DMS 273 treated with DMSO at 0.1 percent for 48 hours (cell line): ENCODE data around the gene MICOS13.

Experiments used
- DNase-seq: peaks from one replicate; lab custom pipeline; 2025; lab: John Stamatoyannopoulos, UW

The MICOS13 gene

DNA sequence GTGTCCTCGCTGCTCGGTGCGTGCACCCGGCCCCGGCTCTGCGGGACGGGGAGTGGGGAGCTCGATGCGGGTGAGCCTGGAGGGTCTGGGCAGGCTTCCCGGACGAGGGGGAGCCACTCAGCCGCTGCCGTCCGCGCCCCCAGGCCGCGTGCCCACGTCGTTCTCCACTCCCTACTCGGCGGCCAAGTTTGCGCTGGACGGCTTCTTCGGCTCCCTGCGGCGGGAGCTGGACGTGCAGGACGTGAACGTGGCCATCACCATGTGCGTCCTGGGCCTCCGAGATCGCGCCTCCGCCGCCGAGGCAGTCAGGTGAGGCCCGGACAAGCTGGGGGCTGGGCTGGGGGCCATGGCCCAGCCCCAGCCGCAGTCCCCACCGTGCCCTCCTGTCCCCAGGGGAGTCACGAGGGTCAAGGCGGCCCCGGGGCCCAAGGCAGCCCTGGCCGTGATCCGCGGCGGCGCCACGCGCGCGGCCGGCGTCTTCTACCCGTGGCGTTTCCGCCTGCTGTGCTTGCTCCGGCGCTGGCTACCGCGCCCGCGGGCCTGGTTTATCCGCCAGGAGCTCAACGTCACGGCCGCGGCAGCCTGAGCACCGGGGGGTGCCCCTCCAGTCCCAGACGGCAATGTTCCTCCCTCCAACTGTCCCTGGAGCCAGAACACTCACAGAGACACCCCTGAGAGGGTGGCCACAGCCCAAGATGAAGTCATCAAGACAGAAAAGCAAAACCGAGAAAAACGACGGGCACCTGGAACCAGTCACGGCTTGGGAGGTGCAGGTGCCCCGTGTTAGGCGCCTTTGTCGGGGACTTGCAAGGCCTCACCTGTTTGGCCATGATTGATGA lies 7.3 kb upstream of the MICOS13 start:
- no peak for DNase-seq

DNA sequence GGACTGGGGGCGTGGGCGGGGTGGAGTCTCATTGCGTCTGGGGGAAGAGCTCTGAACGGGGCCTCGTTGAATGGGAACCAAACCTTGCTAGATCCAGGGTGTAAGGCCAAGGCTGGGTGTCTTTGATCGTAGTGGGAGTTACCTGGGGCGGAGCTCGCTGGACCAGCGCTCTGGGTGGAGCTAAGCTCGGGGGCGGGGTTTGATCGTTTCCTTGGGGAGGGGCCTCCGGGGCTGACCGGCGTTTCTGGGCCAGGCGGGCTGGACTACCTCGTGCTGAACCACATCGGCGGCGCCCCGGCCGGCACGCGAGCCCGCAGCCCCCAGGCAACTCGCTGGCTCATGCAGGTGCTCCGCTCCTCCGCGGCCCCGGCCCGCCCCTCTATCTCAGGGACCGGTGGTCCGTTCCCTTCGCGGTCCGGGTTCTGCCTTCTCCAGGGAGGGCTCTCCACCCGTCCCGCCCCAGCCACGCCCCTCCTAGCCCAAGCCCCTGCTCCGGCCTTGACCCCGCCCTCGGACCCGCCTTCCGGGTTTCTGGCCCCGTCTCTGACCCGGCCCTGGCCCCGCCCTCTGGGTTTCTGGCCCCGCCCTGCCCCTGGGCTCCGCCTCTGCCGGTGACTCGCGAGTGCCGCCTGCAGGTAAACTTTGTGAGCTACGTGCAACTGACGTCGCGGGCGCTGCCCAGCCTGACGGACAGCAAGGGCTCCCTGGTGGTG lies 6.5 kb upstream of the MICOS13 start:
- peak; percentile 77 for DNase-seq

DNA sequence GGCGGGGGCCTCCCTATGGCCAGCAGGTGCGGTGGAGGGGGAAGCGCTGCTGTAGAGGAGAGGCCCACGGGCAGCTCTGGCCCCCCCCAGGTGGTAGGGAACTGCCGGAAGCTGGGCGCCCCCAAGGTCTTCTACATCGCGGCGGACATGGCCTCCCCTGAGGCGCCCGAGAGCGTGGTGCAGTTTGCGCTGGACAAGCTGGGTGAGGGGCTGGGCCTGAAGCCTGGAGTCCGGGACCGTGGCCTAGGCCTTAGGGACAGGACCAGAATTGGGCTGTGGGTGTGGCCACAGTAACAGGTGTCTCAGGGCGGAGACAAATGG lies 6.0 kb upstream of the MICOS13 start:
- no peak for DNase-seq

DNA sequence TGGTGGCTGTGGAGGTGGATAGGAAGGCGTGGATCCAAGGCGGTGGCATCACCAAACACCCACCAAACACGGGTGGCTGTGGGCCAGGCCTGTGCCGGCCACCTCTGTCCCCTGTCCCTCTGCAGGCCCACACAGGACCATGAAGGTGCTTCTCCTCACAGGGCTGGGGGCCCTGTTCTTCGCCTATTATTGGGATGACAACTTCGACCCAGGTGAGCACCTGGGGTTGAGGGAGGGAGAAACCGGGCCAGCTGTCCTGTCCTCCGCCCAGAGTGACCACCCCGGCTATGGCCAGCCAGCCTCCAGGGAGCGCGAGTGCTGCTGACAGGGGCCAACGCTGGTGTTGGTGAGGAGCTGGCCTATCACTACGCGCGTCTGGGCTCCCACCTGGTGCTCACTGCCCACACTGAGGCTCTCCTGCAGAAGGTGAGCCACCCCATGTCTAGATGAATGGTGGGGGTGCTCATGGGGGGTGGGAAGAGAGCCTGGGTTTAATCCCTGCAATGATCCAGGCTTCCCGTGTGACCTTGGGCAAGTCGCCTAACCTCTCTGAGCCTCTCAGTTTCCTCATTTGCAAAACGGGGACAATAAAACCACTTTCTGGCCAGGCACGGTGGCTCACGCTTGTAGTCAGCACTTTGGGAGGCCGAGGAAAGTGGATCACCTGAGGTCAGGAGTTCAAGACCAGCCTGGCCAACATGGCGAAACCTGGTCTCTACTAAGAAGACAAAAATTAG lies 4.5 kb upstream of the MICOS13 start:
- DNase-seq, result no peak

DNA sequence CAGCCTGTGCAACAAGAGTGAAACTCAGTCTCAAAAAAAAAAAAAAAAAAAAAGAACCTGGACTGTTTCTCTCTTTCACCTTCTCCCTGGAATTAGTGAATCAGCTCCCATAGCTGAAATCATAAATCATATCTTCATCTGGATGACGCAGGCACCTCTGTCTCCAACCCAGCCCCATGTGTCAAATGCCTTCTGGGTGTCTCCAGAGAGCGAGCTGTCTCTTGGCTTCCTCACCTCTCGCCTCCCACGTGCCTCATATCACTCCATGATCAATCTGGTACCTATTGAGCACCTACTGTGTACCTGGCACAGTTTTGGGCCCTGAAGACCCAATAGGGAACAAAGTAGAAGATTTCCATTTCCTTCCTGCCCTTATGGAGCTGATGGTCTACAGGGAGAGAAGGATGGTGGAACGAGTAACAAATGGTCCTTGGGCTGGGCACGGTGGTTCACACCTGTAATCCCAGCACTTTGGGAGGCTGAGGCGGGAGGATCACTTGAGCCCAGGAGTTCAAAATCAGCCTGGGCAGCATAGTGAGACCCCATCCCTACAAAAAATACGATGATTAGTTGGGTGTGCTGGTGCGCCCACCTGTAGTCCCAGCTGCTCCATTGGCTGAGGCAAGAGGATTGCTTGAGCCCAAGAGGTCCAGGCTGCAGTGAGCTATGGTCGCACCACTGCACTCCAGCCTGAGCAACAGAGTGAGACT lies 3.0 kb upstream of the MICOS13 start:
- no peak for DNase-seq

DNA sequence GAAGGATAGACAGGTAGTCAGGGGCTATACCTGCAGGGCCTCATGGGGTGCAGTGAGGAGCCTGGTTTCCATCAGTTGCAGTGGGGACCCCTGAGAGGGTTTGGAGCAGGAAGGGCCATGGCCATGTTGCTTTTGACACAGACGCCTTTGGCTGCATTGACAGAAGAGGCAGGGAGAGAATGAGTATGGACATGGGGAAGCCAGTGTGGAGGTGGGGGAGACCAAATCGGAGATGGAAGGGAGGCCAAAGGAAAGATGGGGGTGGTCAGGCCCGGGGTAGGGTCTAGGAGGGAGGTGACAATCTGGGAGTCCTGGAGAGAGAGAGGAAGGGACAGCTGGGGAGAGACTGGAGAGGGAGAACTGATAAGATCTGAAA lies 1.8 kb upstream of the MICOS13 start:
- DNase-seq, result no peak

DNA sequence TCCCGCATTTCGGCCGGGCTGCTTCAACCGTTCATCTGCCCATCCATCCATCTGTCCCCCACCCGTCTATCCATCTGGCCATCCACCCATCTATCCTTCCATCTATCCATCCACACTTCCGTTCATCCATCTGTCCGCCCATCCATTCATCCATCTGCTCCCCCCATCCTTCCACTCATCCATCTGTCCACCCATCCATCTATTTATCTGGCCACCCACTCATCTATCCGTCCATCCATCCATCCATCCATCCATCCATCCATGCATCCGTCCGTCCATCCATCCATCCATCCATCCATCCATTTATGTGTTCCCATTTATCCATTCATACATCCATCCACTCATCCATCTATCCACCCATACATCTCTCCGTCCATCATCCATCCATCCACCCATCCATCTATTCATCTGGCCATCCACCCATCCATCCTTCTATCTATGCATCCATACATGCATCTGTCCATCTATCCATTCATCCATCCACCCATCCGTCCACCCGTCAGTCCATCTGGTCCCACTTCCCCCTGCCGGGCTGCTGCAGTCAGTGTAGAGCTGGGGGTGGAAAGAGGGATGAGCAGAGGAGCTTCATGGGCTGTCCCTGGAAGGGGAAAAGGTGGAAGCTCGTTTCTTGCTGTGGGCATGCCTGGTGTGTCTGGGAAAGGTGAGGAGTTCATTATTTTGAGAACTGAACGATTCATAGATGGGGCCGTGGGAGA lies 1.2 kb upstream of the MICOS13 start:
- DNase-seq, result no peak

DNA sequence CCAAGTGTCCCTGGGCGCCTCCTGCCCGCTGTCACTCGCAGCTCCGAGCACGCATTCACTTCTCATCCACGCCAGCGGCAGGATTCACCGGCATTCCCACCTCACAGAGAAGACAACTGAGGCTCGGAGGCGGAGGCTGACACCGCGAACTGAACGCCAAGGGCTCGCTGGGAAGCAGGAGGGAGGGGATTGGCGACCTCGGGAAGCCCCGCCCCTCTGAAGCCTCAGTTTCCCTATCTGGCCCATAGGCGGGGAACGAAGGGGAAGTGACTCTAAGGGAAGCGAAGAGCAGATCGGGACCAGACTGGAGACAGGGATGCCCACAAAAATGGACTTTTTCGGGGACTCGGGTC lies 256 bp downstream of the MICOS13 start:
- no peak for DNase-seq

DNA sequence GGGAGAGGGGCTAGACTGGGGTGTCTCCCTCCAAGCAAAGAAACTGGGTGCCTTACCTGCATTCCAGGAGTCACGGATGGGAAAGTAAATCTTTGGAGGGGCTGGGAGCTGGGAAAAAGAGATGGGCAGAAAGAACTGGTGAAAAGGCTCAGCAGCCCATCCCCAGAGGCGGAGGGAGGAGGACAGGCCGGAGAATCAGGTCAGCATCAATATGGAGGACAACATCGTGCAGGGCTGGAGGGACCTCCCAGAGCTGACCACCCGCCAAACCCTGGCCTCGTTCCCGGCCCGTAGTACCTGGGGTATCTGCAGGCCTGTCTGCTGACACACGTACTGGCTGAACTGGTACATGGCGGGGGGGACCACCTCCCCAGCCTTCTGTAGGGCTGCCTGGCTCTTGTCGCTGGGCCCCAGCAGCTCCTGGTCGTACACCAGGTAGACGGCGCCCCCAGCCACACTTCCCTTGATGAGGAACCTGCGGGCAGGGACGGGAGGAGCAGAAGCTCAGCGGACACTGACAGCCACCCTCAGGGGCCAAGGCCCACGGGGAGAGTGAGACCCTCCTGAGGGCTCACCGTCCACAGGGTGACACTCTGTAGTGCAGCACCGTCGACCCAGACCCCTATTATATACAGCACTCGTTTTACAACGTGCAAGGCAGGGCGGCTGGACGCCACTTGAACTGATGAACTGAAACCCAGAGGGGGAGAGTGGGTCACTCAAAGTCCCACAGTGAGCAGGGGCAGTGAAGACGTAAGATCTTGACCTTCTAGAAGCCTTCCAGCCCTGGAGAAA lies 830 bp downstream of the MICOS13 start:
- no peak for DNase-seq

DNA sequence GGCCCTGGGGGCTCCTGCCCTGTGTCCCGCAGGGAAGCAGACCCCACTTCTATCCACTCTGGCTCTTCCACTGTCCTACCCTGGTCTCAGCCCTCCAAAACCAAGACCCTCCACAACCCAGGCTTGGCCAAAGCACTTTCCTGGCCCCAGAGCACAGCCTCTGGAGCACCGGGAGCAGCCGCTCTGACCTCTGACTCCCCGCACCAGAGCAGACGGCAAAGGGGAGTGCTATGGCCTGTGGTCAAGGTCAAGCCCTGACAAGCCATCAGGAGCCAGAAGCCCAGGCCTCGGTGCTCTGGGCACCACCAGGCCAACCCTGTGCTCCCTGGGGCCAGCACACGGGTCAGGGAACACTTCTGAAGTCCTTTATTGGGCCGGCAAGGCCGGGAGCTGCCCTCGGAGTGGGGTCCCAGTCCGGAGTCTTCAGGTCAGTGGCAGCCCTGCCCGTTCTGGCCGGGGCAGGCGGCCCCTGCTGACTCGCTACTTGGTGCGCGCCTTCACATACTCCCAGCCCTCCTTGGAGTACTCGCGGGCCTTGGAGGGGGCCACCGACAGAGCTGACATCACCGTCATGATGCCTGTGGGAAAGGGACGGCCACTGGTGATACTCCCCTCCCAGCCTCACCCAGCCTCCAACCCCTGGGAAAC lies 2.1 kb downstream of the MICOS13 start:
- DNase-seq, result no peak

DNA sequence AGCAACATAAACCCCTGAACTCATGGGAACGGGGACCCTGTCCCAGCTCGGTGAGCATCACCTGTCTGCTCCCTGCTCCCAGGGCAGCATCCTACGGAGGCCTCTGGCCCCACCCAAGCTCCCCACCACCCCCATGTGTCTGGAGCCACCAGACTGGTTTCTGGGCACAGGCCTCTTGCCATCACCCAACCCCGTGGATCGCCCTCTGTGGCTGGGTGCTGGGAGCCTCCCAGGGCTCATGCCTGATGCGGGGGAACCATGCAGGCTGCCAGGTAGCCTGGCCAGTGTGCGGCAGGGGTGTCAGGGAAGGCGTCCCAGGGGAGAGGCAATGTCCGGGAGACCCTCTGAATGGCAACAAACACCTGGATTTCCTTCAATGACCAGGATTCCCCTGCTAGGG lies 2.7 kb downstream of the MICOS13 start:
- no peak for DNase-seq

DNA sequence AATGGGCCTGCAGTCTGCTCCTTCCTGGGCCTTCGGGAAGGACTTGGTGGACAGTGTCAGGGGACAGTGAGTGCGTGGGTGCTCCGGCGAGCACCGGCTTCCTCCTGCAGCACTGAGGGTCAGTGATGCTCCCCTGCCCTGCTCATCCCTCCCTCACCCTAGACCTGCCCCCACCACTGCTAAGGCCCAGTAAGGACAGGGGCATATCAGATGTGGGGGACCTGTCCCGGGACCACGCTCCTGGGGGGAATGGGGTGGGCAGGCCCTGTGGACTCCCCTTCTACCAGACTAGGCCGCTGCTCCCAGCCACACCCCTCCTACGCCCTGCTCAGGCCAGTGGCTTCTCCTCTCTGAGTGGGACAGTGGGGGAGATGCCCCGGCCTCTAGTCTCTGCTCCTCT lies 3.2 kb downstream of the MICOS13 start:
- no peak for DNase-seq

DNA sequence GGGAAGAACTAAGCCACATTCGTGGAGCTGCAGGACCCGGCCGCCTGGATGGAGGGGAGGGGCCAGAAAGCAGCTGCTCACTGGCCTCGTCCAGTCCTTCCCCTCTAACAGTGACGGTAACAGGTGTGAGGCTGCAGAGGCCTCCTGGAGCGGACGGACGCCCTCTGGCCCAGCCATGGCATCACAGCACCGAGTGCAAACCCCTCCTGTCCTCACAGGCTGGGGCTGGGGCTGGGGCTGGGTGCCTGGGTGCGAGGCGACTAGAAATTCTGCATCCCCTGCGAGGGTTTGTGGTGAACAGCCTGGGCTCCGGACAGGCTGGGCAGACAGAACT lies 3.6 kb downstream of the MICOS13 start:
- DNase-seq, result no peak

DNA sequence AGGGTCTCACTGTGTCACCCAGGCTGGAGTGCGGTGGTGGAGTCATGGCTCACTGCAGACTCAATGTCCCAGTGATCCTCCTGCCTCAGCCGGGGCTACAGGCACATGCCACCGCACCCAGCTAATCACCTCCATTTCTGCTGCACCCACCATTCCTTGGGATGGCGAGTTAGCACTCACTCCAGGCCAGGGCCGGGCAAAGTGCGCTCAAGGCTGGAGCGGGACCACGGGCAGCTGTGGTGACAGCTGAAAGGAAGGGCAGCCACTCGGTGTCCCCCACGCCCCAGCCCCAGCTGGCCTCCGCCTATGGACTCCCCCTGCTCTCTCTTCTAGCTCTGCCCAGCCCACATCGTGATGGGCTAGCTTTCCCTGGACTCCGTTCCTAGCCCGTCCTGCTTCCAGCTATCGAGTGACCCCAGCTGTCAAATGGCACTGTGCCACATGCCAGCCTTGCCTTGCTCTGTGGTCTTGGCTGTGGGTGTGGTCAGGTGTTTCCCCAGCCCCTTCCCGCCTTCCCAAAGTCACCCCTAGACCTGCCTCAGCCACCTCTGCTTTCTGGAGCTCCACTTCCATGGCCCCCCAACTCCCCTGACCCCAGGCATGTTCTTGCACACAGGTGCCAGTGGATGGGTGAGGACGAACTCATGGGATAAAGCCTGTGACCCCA lies 4.1 kb downstream of the MICOS13 start:
- DNase-seq, result no peak

DNA sequence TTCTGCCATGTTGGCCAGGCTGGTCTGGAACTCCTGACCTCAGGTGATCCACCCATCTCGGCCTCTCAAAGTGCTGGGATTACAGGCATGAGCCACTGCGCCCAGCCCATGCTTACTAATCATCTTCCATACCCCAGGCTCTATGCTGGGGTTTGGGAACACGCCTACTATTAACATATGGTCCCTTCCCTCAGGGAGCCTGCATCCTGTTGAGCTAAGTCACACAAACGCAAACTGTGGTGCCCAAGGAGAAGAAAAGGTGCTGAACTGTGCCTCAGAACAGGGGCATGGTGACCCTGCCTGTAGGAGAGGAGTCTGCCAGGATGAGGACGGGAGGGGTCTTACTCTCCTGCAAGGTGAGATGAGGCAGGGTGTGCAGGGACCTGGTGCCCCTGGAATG lies 5.6 kb downstream of the MICOS13 start:
- DNase-seq, result peak; percentile 23

DNA sequence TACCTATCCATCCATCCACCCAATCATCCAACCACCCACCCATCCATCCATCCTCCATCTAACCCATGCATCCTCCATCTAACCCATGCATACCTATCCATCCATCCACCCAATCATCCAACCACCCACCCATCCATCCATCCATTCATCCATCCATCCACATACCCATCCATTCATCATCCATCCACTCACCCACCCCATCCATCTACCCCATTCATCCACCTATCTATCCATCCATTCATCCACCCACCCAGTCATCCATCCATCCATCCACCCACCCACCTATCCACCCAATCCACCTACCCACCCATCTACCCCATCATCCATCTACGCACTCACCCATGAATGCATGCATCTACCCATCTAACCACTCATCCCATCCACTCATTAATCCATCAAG lies 6.6 kb downstream of the MICOS13 start:
- no peak for DNase-seq

DNA sequence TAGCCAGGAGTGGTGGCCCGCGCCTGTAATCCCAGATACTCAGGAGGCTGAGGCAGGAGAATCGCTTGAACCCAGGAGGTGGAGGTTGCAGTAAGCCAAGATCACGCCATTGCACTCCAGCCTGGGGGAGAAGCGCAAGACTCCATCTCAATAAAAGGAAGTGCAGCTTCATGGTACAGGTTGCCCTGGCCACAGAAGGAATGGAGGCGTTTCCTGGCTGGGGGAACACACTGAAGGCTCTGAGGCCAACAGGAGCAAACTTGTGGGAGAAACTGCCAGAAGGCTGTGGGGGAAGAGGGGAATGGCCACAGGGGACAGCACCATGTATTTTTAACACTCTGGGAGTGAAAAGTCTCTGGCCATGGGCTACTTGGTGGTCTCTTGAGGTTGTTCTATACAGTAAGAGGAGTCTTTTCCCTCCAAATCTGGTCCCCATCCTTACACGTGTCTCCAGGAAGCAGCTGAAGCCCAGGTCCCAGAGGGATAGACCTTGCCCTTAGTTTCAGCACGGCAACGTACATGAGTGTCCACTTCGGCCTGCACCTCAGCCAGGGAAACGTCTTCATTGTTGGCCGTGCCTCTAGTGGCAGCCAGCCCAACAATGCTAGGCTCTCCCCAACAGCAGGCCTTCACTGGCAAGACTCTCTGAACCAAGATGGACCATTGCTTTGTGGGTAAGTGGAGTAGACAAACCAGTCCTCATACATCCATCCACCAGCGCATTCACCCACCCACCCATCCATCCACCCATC lies 7.4 kb downstream of the MICOS13 start:
- no peak for DNase-seq

DNA sequence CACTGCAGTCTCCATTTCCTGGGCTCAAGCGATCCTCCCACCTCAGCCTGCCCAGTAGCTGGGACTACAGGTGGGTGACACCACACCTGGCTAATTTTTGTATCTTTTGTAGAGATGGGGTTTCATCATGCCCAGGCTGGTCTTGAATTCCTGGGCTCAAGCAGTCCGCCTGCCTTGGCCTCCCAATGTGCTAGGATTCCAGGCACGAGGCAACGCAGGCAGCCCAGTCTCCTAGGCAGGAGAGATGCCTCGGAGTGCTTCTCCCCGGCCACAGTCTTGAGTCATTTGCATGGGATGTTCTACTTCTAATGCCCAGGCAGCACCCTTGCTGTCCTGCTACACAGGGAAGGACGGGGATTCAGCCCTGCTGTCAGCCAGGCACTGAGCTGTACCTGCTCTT lies 8.7 kb downstream of the MICOS13 start:
- no peak for DNase-seq

DNA sequence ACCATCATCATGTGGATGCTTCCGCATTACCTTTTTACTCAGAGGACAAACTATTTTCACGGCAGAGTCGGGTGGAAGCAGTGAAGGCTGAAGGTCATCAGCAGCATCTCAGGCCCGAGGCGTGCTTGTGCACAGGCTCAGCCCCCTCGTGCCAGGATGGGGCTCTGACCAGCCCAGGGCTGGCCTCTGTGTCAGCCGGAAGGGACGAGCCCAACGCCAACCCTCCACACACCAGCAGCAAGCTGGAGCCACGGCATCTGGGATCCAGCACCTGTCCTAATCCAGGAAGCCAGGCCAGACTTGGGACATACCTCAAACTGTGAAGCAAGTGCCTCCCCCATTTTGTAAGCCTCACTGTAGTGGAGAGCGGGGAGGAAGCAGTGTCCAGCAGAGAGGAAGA lies 11.1 kb downstream of the MICOS13 start:
- DNase-seq, result no peak
